ENCODE data around the gene ARNT2.

Gene ARNT2

DNA sequence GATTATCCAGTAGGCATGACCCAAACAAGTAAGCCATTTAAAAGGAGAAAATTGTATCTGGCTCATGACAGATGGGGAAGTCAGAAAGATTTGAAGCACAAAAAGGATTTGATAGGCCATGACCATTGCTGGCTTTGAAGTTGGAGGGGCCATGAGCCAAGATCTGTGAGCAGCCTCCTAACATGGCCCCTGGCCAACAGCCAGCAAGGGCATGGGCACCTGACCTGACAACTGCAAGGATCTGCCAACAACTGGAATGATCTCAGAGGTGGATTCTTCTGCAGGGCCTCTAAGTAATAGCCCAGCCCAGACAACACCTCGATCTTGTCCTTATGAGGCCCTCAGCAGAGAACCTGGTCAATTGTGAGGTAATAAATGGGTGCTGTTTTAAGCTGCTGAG, 93.0 kb downstream of the ARNT2 start:
- no peak for DNase-seq
- no peak overlapping the region for H3K4me3 ChIP-seq (ENCODE audit: low read depth, low read length)
- TF ChIP-seq, protein P1, sequence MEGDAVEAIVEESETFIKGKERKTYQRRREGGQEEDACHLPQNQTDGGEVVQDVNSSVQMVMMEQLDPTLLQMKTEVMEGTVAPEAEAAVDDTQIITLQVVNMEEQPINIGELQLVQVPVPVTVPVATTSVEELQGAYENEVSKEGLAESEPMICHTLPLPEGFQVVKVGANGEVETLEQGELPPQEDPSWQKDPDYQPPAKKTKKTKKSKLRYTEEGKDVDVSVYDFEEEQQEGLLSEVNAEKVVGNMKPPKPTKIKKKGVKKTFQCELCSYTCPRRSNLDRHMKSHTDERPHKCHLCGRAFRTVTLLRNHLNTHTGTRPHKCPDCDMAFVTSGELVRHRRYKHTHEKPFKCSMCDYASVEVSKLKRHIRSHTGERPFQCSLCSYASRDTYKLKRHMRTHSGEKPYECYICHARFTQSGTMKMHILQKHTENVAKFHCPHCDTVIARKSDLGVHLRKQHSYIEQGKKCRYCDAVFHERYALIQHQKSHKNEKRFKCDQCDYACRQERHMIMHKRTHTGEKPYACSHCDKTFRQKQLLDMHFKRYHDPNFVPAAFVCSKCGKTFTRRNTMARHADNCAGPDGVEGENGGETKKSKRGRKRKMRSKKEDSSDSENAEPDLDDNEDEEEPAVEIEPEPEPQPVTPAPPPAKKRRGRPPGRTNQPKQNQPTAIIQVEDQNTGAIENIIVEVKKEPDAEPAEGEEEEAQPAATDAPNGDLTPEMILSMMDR (IDR thresholded peaks at IDR 0.05; ENCODE audit: low read depth, low read length, missing control alignments), result no peak
- in situ Hi-C loops (cut with HindIII; ENCODE audit: low pct_ligation_motif_present, low sequenced_read_pairs), result no loop called here
- H3K27me3 ChIP-seq (replicated peaks), result no peaks in the 10 kb centered on the region
- no peak overlapping the region for H3K27ac ChIP-seq
- no peaks in the 10 kb centered on the region for H3K36me3 ChIP-seq (replicated peaks)

DNA sequence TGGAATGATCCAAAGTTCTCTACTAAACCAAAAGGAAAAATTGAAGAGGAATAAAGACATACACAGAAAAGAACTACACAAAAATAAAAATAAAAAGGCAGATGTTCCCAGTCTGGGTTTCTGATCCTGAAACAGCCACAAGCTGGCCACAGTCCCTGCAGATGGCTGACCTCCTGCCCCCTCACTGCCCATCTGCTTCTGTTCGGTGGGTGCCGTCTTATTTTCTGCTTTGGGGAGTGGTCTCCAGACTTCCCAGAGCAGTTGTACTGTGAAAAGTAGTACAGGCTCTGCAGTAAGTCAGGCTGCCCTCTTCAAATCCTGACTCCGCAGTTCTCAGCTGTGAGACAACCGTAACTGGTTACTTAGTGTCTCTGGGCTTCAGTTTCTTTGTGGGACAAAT, 94.5 kb downstream of the ARNT2 start:
- H3K27ac ChIP-seq, result no peak overlapping the region
- H3K27me3 ChIP-seq (replicated peaks), result no peaks in the 10 kb centered on the region
- H3K4me3 ChIP-seq (ENCODE audit: low read depth, low read length), result no peak overlapping the region
- in situ Hi-C loops (cut with HindIII; ENCODE audit: low pct_ligation_motif_present, low sequenced_read_pairs), result no loop called here
- no peak for DNase-seq
- no peaks in the 10 kb centered on the region for H3K36me3 ChIP-seq (replicated peaks)
- TF ChIP-seq, protein P1 (IDR thresholded peaks at IDR 0.05; ENCODE audit: low read depth, low read length, missing control alignments), result no peak

DNA sequence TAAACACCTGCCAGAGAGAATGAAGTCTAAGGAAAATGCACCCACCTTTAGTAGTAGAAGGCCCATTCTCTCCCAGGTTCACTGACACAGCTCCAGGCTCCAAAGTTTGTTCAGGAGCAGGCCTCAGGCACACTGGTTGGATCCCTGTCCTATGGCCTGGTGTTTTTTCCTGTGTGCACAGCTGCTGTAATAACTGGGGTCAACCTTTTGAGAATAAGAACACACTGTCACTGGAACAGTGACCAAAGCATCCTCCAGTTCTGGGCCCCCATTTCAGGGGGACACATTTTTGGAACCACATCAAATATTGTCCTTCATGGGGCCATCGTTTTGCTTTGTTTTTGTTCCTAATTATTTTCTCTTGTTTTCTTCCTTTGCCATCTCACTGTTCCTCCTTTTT, 95.8 kb downstream of the ARNT2 start:
- DNase-seq, result no peak
- TF ChIP-seq, protein P1 (IDR thresholded peaks at IDR 0.05; ENCODE audit: low read depth, low read length, missing control alignments), result no peak
- Histone ChIP-seq H3K4me3 (ENCODE audit: low read depth, low read length) (no peak overlapping the region), H3K36me3 (replicated peaks) (no peaks in the 10 kb centered on the region), H3K27ac (no peak overlapping the region), H3K27me3 (replicated peaks) (no peaks in the 10 kb centered on the region)
- in situ Hi-C loops (cut with HindIII; ENCODE audit: low pct_ligation_motif_present, low sequenced_read_pairs), result no loop called here

DNA sequence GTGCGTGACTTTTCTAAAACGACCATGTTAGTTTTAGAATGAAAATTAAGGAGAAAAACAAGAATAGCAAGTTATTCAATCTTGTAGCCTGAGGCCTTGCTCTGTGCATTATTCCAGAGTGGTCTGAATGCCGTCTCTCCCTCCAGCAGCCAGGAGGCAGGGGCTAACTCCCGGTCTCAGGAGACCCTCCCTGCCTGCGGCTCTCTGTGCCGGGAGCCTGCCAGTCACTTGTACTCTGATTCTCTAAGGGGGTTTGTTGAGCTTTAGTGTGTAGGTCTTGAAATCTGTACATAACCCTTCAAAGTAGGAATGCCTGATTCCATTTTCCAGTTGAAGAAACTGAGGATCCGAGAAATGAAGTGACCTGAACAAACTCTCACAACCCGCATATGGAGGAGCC, 97.3 kb downstream of the ARNT2 start:
- in situ Hi-C loops (cut with HindIII; ENCODE audit: low pct_ligation_motif_present, low sequenced_read_pairs), result no loop called here
- no peak overlapping the region for H3K4me3 ChIP-seq (ENCODE audit: low read depth, low read length)
- TF ChIP-seq, protein P1 (IDR thresholded peaks at IDR 0.05; ENCODE audit: low read depth, low read length, missing control alignments), result no peak
- H3K36me3 ChIP-seq (replicated peaks), result no peaks in the 10 kb centered on the region
- H3K27me3 ChIP-seq (replicated peaks), result no peaks in the 10 kb centered on the region
- no peak overlapping the region for H3K27ac ChIP-seq
- no peak for DNase-seq

DNA sequence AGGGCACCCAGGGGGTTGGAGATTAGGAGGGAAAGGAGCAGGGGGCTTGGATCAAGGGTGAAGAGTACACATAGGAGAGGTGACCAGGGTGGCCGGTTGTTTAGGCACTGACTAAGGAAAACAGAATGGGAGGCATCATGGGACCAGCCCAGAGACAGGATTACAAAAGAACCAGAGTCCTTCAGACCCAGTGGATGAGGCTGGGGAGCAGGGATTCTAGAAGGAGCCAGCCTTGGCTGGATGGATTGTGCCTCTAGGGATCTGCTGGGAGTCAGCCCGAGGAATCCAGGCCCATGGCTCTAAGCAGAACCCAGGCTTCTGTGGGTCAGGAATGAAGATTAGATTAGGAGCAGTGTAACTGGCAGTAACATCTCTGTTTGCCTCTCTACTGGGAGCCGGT, 98.6 kb downstream of the ARNT2 start:
- no peaks in the 10 kb centered on the region for H3K36me3 ChIP-seq (replicated peaks)
- TF ChIP-seq, protein P1 (IDR thresholded peaks at IDR 0.05; ENCODE audit: low read depth, low read length, missing control alignments), result no peak
- H3K27ac ChIP-seq, result no peak overlapping the region
- no peaks in the 10 kb centered on the region for H3K27me3 ChIP-seq (replicated peaks)
- in situ Hi-C loops (cut with HindIII; ENCODE audit: low pct_ligation_motif_present, low sequenced_read_pairs), result no loop called here
- DNase-seq, result no peak
- no peak overlapping the region for H3K4me3 ChIP-seq (ENCODE audit: low read depth, low read length)

DNA sequence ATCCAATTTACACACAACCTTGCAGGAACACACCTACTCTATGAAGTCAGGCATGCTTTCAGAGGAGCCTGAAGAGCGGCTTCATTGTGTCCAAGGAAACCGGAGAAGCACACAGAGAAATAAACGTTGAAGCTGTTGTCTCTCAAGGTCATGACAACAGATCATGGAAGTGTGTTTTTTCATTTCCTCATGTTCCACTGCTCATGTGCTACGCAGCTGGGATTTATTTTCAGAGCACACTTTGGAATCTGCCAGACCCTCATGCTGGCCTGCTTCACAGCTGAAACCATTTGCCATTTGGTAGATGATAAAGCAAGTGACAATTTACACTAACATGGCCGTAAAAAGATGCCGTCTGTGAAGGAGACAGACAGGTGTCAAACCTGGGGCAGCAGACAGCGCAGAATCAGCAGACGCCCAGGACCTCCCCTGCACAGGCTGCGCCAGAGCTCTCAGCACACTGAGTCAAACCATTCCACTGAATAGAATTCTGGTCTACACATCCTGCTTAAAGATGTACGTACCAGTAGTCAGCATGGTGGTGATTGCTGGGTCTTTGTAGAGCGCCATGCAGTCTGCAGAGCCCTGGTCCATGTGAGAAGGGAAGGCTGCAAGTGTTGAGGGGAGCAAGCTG, 99.3 kb downstream of the ARNT2 start:
- H3K36me3 ChIP-seq (replicated peaks), result no peaks in the 10 kb centered on the region
- TF ChIP-seq, protein P1 (IDR thresholded peaks at IDR 0.05; ENCODE audit: low read depth, low read length, missing control alignments), result no peak
- no peak overlapping the region for H3K4me3 ChIP-seq (ENCODE audit: low read depth, low read length)
- no peak overlapping the region for H3K27ac ChIP-seq
- in situ Hi-C loops (cut with HindIII; ENCODE audit: low pct_ligation_motif_present, low sequenced_read_pairs), result no loop called here
- H3K27me3 ChIP-seq (replicated peaks), result no peaks in the 10 kb centered on the region
- DNase-seq, result no peak
